Activated T-cell treated with anti-CD3 and anti-CD28 coated beads, Interleukin-2, amount 50 U/mL, for 72 hours (primary cell): ENCODE results near the gene KRT4. TPM values are rescaled to one million over a fixed set of nuclear protein-coding genes. Genes with fewer than 3 reads are reported as not detected.

ENCODE experiments used
- ATAC-seq, 2 donors: fragments of 150-1000 bp; cut with Tn5 transposase; replicated peaks in 1 of 2; 2 replicates each; pipeline ENCODE4 v1.10.0; 2021; ENCODE audit warnings: moderate library complexity in 2 of 2, mild to moderate bottlenecking in 1 of 2
- DNase-seq, 2 donors: peaks; one replicate each; pipeline ENCODE4 v3.0.0; 2021 to 2022; ENCODE audit warnings: mixed read lengths in 1 of 2
- H3K27ac Mint-ChIP-seq: one replicate; pipeline ENCODE4 v1.8.0; 2022; ENCODE audit warnings: mild to moderate bottlenecking, moderate library complexity, mixed read lengths
- H3K27me3 Mint-ChIP-seq: one replicate; pipeline ENCODE4 v1.8.0; 2022; ENCODE audit warnings: low read depth, mixed read lengths
- H3K36me3 Mint-ChIP-seq, 2 donors: one replicate each; pipeline ENCODE4 v1.8.0; 2022; ENCODE audit warnings: mixed read lengths in 2 of 2, mild to moderate bottlenecking in 1 of 2; ENCODE audit not compliant: insufficient read depth in 2 of 2
- H3K4me1 Mint-ChIP-seq: one replicate; pipeline ENCODE4 v1.8.0; 2022; ENCODE audit warnings: low read depth, mixed read lengths
- H3K4me3 Mint-ChIP-seq, 2 donors: one replicate each; pipeline ENCODE4 v1.8.0; 2022; ENCODE audit warnings: mild to moderate bottlenecking in 2 of 2, mixed read lengths in 2 of 2, moderate library complexity in 2 of 2
- H3K9me3 Mint-ChIP-seq, 2 donors: one replicate each; pipeline ENCODE4 v1.8.0; 2022; ENCODE audit warnings: mixed read lengths in 2 of 2
- total RNA-seq, 2 donors: library from RNA; stranded (reverse); gene quantifications; one replicate each; pipeline ENCODE4 v1.2.3, GENCODE V29; 2022

The KRT4 gene
- total RNA-seq, 2 donors from 2014 or later: 0.10 TPM; not detected in 1

GRCh38 chr12:52759218-52759617 is 54.7 kb downstream of the KRT4 start:
- DNase-seq (no peak), ATAC-seq (no peak)
- H3K9me3 Mint-ChIP-seq: peaks cover 4 to 9% of the 10 kb centered on the region in 2 donors
- H3K27ac Mint-ChIP-seq: no peak overlapping the region
- no peak overlapping the region for H3K4me3 Mint-ChIP-seq
- H3K27me3 Mint-ChIP-seq: no peaks in the 10 kb centered on the region
- peaks cover 3% of the 10 kb centered on the region in 2 donors for H3K36me3 Mint-ChIP-seq
- no peaks in the 10 kb centered on the region for H3K4me1 Mint-ChIP-seq

GRCh38 chr12:52757449-52758176 is 56.3 kb downstream of the KRT4 start:
- peaks cover 4 to 9% of the 10 kb centered on the region in 2 donors for H3K9me3 Mint-ChIP-seq
- no peaks in the 10 kb centered on the region for H3K27me3 Mint-ChIP-seq
- ATAC-seq (no peak), DNase-seq (no peak)
- no peaks in the 10 kb centered on the region for H3K4me1 Mint-ChIP-seq
- H3K36me3 Mint-ChIP-seq: peaks cover 3% of the 10 kb centered on the region in 2 donors
- no peak overlapping the region for H3K27ac Mint-ChIP-seq
- no peak overlapping the region for H3K4me3 Mint-ChIP-seq

Other genes with a start within 250 kb of the KRT4 start
- gene KRT74, start 240.3 kb downstream of the KRT4 start, total RNA-seq: under 1 TPM in 1 of 2 donors, not detected in 1; 0.12 TPM
- gene KRT72, start 212.7 kb downstream of the KRT4 start, total RNA-seq: 1 to 10 TPM in 1 of 2 donors, under 1 TPM in 1; 0.31 to 2.3 TPM
- 1 to 10 TPM in 1 of 2 donors, under 1 TPM in 1; 0.36 to 1.3 TPM for gene KRT73, start 195.6 kb downstream of the KRT4 start, total RNA-seq
- gene KRT2, start 161.9 kb downstream of the KRT4 start, total RNA-seq: not detected
- gene KRT1, start 133.7 kb downstream of the KRT4 start, total RNA-seq: not detected
- not detected for gene KRT77, start 110.6 kb downstream of the KRT4 start, total RNA-seq
- not detected for gene KRT76, start 36.8 kb downstream of the KRT4 start, total RNA-seq
- not detected for gene KRT3, start 18.0 kb downstream of the KRT4 start, total RNA-seq
- under 1 TPM; 0.19 to 0.26 TPM for gene KRT79, start 20.2 kb upstream of the KRT4 start, total RNA-seq
- not detected for gene KRT78, start 34.9 kb upstream of the KRT4 start, total RNA-seq
- under 1 TPM; 0.65 TPM for gene KRT8, start 91.0 kb upstream of the KRT4 start, total RNA-seq
- gene KRT18, start 135.0 kb upstream of the KRT4 start, total RNA-seq: 1 to 10 TPM; 3.3 to 5.1 TPM
- 100 to 1,000 TPM; 622 to 633 TPM for gene EIF4B, start 192.3 kb upstream of the KRT4 start, total RNA-seq
- 1 to 10 TPM; 1.5 to 2.6 TPM for gene TNS2, start 235.9 kb upstream of the KRT4 start, total RNA-seq